ENCODE data around the gene CYB5D1. TPM values are rescaled to one million over a fixed set of nuclear protein-coding genes. Genes with fewer than 3 reads are reported as not detected.

The CYB5D1 gene
- total RNA-seq, 6 donors from 2014 or later = 5.2 to 12.4 (median 7.3) TPM

- H3K27ac ChIP-seq = no peak overlapping the region
- H3K4me3 ChIP-seq = no peak overlapping the region
- no peaks in the 10 kb centered on the region for H3K27me3 ChIP-seq
- no peaks in the 10 kb centered on the region for H3K4me1 ChIP-seq
- peaks cover 60 to 100% (median 99%) of the 10 kb centered on the region in 4 donors for H3K36me3 ChIP-seq
- ATAC-seq (ENCODE audit: low FRiP score in 2 of 2) (no peak), DNase-seq (no peak)
- no peak for TF ChIP-seq EP300 (IDR thresholded peaks at IDR 0.05)
- TF ChIP-seq POLR2AphosphoS5 (IDR thresholded peaks at IDR 0.05) = no peak
- TF ChIP-seq, protein P1, sequence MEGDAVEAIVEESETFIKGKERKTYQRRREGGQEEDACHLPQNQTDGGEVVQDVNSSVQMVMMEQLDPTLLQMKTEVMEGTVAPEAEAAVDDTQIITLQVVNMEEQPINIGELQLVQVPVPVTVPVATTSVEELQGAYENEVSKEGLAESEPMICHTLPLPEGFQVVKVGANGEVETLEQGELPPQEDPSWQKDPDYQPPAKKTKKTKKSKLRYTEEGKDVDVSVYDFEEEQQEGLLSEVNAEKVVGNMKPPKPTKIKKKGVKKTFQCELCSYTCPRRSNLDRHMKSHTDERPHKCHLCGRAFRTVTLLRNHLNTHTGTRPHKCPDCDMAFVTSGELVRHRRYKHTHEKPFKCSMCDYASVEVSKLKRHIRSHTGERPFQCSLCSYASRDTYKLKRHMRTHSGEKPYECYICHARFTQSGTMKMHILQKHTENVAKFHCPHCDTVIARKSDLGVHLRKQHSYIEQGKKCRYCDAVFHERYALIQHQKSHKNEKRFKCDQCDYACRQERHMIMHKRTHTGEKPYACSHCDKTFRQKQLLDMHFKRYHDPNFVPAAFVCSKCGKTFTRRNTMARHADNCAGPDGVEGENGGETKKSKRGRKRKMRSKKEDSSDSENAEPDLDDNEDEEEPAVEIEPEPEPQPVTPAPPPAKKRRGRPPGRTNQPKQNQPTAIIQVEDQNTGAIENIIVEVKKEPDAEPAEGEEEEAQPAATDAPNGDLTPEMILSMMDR (IDR thresholded peaks at IDR 0.05) = no peak
- no peak for TF ChIP-seq POLR2A (IDR thresholded peaks at IDR 0.05)
- 83 to 87% methylated on average over 22 of the region's 22 CpGs for WGBS, 2 donors
- H3K9me3 ChIP-seq = no peaks in the 10 kb centered on the region
Measured at GRCh38 chr17:7903154-7904103, 45.6 kb downstream of the CYB5D1 start.

DNA sequence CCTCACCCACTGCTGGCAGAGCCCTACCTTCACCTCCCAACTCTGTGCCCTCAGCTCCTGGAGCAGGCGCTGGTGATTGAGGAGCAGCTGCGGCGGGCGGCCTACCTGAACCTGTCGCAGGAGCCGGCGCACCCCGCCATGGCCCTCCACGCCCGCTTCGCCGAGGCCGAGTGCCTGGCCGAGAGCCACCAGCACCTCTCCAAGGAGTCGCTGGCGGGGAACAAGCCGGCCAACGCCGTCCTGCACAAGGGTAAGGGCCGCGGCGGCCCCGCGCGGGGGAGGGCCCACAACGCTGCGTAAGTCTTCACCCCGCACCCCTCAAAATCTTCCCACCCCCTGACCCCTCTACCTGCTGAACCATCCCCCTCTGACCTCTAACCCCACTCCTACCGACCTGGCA, 51.3 kb downstream of the CYB5D1 start:
- H3K9me3 ChIP-seq = no peaks in the 10 kb centered on the region
- peak in 1 of 2 donors; percentile 83 for DNase-seq
- peaks cover 0 to under 1% (median under 1%) of the 10 kb centered on the region in 4 donors for H3K4me1 ChIP-seq
- H3K36me3 ChIP-seq = peaks cover 36 to 76% (median 71%) of the 10 kb centered on the region in 4 donors
- no peak for TF ChIP-seq POLR2AphosphoS5 (IDR thresholded peaks at IDR 0.05)
- no peak overlapping the region for H3K4me3 ChIP-seq
- no peak overlapping the region for H3K27ac ChIP-seq
- no peaks in the 10 kb centered on the region for H3K27me3 ChIP-seq
- WGBS, 2 donors = 81 to 95% methylated on average over 11 to 29 of the region's 29 CpGs
- no peak for ATAC-seq (ENCODE audit: low FRiP score in 2 of 2)

- TF ChIP-seq EP300 (IDR thresholded peaks at IDR 0.05) (no peak), POLR2AphosphoS5 (IDR thresholded peaks at IDR 0.05) (no peak), POLR2A (IDR thresholded peaks at IDR 0.05) (no peak)
- TF ChIP-seq, protein P1 (IDR thresholded peaks at IDR 0.05) = no peak
- no peak for ATAC-seq (ENCODE audit: low FRiP score in 2 of 2)
- Histone ChIP-seq H3K27ac (no peak overlapping the region), H3K36me3 (peaks cover 28 to 64% (median 60%) of the 10 kb centered on the region in 4 donors), H3K27me3 (no peaks in the 10 kb centered on the region), H3K9me3 (no peaks in the 10 kb centered on the region), H3K4me1 (peaks cover 9 to 13% (median 12%) of the 10 kb centered on the region in 4 donors), H3K4me3 (no peak overlapping the region)
- DNase-seq = no peak
- 96 to 97% methylated on average over 15 of the region's 15 CpGs for WGBS, 2 donors
Measured at GRCh38 chr17:7910281-7910680, 52.5 kb downstream of the CYB5D1 start.

DNA sequence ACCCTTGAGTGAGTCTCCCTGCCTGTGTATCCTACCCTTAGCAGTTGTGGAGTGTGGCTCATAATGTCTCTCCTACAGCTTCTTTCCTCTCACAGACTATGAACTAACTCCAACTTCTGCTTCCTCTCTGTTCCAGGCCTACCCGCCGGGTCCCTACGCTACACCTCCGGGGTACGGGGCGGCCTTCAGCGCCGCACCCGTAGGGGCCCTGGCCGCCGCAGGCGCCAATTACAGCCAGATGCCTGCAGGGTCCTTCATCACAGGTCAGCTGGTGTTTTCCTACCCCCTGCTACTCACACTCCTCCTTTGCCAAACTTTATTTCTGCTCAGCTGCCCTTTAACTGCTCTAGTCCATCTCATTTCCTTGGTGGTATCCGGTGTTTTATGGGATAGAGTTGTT, 52.9 kb downstream of the CYB5D1 start:
- DNase-seq = no peak
- Histone ChIP-seq H3K9me3 (no peaks in the 10 kb centered on the region), H3K36me3 (peaks cover 26 to 60% (median 55%) of the 10 kb centered on the region in 4 donors)

DNA sequence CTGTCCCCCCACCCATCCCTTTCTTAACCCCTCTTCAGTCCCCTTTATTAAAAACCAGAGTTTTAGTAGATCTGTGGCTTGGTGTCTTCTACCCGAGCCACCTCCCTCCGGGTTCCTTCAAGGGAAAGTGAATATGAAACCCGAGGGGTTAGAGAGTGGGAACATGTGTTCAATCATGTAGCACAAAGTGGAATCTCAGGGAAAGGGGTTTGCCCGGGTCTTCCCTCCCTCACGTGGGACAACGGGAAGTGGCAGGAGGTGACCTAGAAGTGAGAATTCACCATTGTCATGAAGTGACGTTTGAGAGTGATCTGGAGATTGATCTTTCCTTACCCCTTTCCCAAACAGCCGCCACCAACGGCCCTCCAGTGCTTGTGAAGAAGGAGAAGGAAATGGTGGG, 53.3 kb downstream of the CYB5D1 start:
- ATAC-seq (ENCODE audit: low FRiP score in 2 of 2) (no peak), DNase-seq (no peak)
- no peaks in the 10 kb centered on the region for H3K9me3 ChIP-seq
- no peak overlapping the region for H3K27ac ChIP-seq
- WGBS, 2 donors = 65 to 72% methylated on average over 9 of the region's 9 CpGs
- TF ChIP-seq POLR2A (IDR thresholded peaks at IDR 0.05) = no peak
- TF ChIP-seq POLR2AphosphoS5 (IDR thresholded peaks at IDR 0.05) = no peak
- TF ChIP-seq, protein P1 (IDR thresholded peaks at IDR 0.05) = no peak
- no peak for TF ChIP-seq EP300 (IDR thresholded peaks at IDR 0.05)
- H3K36me3 ChIP-seq = peaks cover 25 to 56% (median 51%) of the 10 kb centered on the region in 4 donors
- no peak overlapping the region for H3K4me3 ChIP-seq
- H3K27me3 ChIP-seq = no peaks in the 10 kb centered on the region
- peaks cover 11 to 17% (median 16%) of the 10 kb centered on the region in 4 donors for H3K4me1 ChIP-seq

More for the DNA sequence above, 52.9 kb downstream of the CYB5D1 start:
- Histone ChIP-seq H3K27ac (no peak overlapping the region), H3K4me3 (no peak overlapping the region), H3K4me1 (peaks cover 10 to 15% (median 15%) of the 10 kb centered on the region in 4 donors), H3K27me3 (no peaks in the 10 kb centered on the region)
- ATAC-seq (ENCODE audit: low FRiP score in 2 of 2) = no peak
- WGBS, 2 donors = 88 to 90% methylated on average over 13 of the region's 13 CpGs
- no peak for TF ChIP-seq POLR2AphosphoS5 (IDR thresholded peaks at IDR 0.05)
- no peak for TF ChIP-seq POLR2A (IDR thresholded peaks at IDR 0.05)
- no peak for TF ChIP-seq EP300 (IDR thresholded peaks at IDR 0.05)
- TF ChIP-seq, protein P1 (IDR thresholded peaks at IDR 0.05) = no peak

All from upper lobe of left lung (tissue), 6 donors.